GM18502 (cell line): ENCODE measurements around the gene SCRN1.

Experiments used
- ATAC-seq: cut with Tn5 transposase; IDR thresholded peaks from one replicate; pipeline ENCODE4 v1.9.1; 2021; ENCODE audit warnings: mild to moderate bottlenecking; ENCODE audit not compliant: unreplicated experiment, poor library complexity

SCRN1 gene

GRCh38 chr7:30010021-30010420, 20.4 kb upstream of the SCRN1 start:
- ATAC-seq, result no peak

- ATAC-seq, result no peak
Observed at GRCh38 chr7:30005464-30005863, 15.9 kb upstream of the SCRN1 start.

GRCh38 chr7:30003098-30003497, 13.5 kb upstream of the SCRN1 start:
- ATAC-seq, result no peak

GRCh38 chr7:30001998-30002397, 12.4 kb upstream of the SCRN1 start:
- ATAC-seq, result no peak

- ATAC-seq, result no peak
Observed at GRCh38 chr7:29998489-29998888, 8.9 kb upstream of the SCRN1 start.

- no peak for ATAC-seq
Observed at GRCh38 chr7:29996321-29996720, 6.7 kb upstream of the SCRN1 start.

GRCh38 chr7:29995652-29996051, 6.1 kb upstream of the SCRN1 start:
- ATAC-seq, result no peak

- ATAC-seq, result no peak
Observed at GRCh38 chr7:29993140-29993539, 3.5 kb upstream of the SCRN1 start.

- no peak for ATAC-seq
Observed at GRCh38 chr7:29991937-29992336, 2.3 kb upstream of the SCRN1 start.

GRCh38 chr7:29990931-29991330, 1.3 kb upstream of the SCRN1 start:
- ATAC-seq, result no peak

- peak; percentile 45 for ATAC-seq
Observed at GRCh38 chr7:29988424-29989256, 961 bp downstream of the SCRN1 start.

- no peak for ATAC-seq
Observed at GRCh38 chr7:29987811-29988317, 1.7 kb downstream of the SCRN1 start.

GRCh38 chr7:29987083-29987482, 2.5 kb downstream of the SCRN1 start:
- no peak for ATAC-seq

GRCh38 chr7:29980151-29980550, 9.4 kb downstream of the SCRN1 start:
- ATAC-seq, result no peak

- ATAC-seq, result no peak
Observed at GRCh38 chr7:29977886-29978651, 11.5 kb downstream of the SCRN1 start.

GRCh38 chr7:29976673-29977415, 12.8 kb downstream of the SCRN1 start:
- ATAC-seq, result no peak

GRCh38 chr7:29976266-29976665, 13.3 kb downstream of the SCRN1 start:
- no peak for ATAC-seq

- ATAC-seq, result no peak
Observed at GRCh38 chr7:29975561-29975960, 14.0 kb downstream of the SCRN1 start.

- no peak for ATAC-seq
Observed at GRCh38 chr7:29974286-29974685, 15.3 kb downstream of the SCRN1 start.

- ATAC-seq, result no peak
Observed at GRCh38 chr7:29972315-29972669, 17.3 kb downstream of the SCRN1 start.
